Epithelial cell of proximal tubule (primary cell): Measurements from ENCODE around the gene SLC29A1. TPM values are rescaled to one million over a fixed set of nuclear protein-coding genes. Genes with fewer than 3 reads are reported as not detected.

Experiments
- DNase-seq: peaks from one replicate; pipeline ENCODE4 v3.0.0-alpha.2; 2011; ENCODE audit warnings: low read depth
- H3K4me3 ChIP-seq: 2 replicates; pipeline ENCODE4 v1.5.1; 2011; ENCODE audit warnings: low read depth, mild to moderate bottlenecking, low read length
- CTCF ChIP-seq: conservative IDR thresholded peaks from 2 replicates; pipeline ENCODE4 v1.5.1; 2012; ENCODE audit warnings: low read depth, mild to moderate bottlenecking, low read length
- total RNA-seq: library from RNA; depleted of rRNA; stranded (reverse); fragments of >200 nt; gene quantifications from 2 replicates; pipeline ENCODE4 v1.2.3, GENCODE V29; 2015

Gene SLC29A1
- total RNA-seq, 1 donor from 2014 or later: 47.6 TPM

- TF ChIP-seq CTCF: no peak
- H3K4me3 ChIP-seq: no peak overlapping the region
- no peak for DNase-seq
Observed at GRCh38 chr6:44276667-44277640, 53.6 kb downstream of the SLC29A1 start.

- DNase-seq: no peak
- TF ChIP-seq CTCF: no peak
- no peak overlapping the region for H3K4me3 ChIP-seq
Observed at GRCh38 chr6:44277763-44278162, 54.4 kb downstream of the SLC29A1 start.

- no peak overlapping the region for H3K4me3 ChIP-seq
- DNase-seq: no peak
- no peak for TF ChIP-seq CTCF
Observed at GRCh38 chr6:44278315-44278714, 54.9 kb downstream of the SLC29A1 start.

- DNase-seq: no peak
- no peak for TF ChIP-seq CTCF
- no peak overlapping the region for H3K4me3 ChIP-seq
Observed at GRCh38 chr6:44278774-44279697, 55.6 kb downstream of the SLC29A1 start.

Other genes starting within 250 kb of the SLC29A1 start
- gene MRPL14, start 96.1 kb upstream of the SLC29A1 start, total RNA-seq: 95.5 and 167 TPM in 2 replicates
- 35.2 and 47.9 TPM in 2 replicates for gene TMEM63B, start 96.0 kb upstream of the SLC29A1 start, total RNA-seq
- gene CAPN11, start 64.8 kb upstream of the SLC29A1 start, total RNA-seq: not detected in 2 replicates
- gene MYMX, start 6.7 kb upstream of the SLC29A1 start, total RNA-seq: not detected in 2 replicates
- gene HSP90AB1, start 23.5 kb downstream of the SLC29A1 start, total RNA-seq: 1,541 and 1,680 TPM in 2 replicates
- gene SLC35B2, start 33.9 kb downstream of the SLC29A1 start, total RNA-seq: 70.9 and 76.8 TPM in 2 replicates
- gene NFKBIE, start 42.0 kb downstream of the SLC29A1 start, total RNA-seq: 61.6 and 131 TPM in 2 replicates
- 0.07 TPM in 1 of 2 replicates, not detected in the other for gene TMEM151B, start 46.9 kb downstream of the SLC29A1 start, total RNA-seq
- gene AARS2, start 89.8 kb downstream of the SLC29A1 start, total RNA-seq: 10.4 and 17.6 TPM in 2 replicates
- not detected in 2 replicates for gene SPATS1, start 119.1 kb downstream of the SLC29A1 start, total RNA-seq
- gene CDC5L, start 164.1 kb downstream of the SLC29A1 start, total RNA-seq: 25.4 and 25.9 TPM in 2 replicates